Measurements from ENCODE around the gene LRP10. TPM values are rescaled to one million over a fixed set of nuclear protein-coding genes. Genes with fewer than 3 reads are reported as not detected.

The LRP10 gene
- total RNA-seq, 2 donors from 2014 or later = 124 to 150 TPM

DNA sequence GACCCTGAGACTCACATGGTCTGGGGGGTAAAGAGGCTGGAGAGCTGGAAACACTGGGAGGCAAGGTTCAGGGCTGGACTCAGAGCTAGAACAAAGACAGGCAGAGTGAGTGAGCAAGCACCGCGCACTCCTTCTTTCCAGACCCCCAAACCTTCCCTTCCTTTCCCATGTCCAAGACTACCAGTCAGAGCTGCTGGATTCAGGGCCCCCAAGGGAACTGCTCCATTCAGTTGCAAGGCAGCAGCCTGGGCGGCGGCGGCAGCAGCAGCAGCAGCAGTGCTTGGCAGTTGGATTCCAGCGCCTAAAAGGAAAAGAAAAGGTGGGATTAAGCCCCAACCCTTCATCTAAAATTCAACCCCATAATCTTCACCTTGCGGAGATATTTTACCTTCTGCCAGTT is 30.3 kb downstream of the LRP10 start:
- Histone ChIP-seq H3K27me3 (replicated peaks; ENCODE audit: insufficient read depth) (no peaks in the 10 kb centered on the region), H3K27ac (no peak overlapping the region), H3K4me3 (no peak overlapping the region), H3K36me3 (peaks cover 18 to 34% of the 10 kb centered on the region in 2 donors), H3K9me3 (no peaks in the 10 kb centered on the region), H3K4me1 (replicated peaks) (peaks cover 9% of the 10 kb centered on the region)
- TF ChIP-seq POLR2A (IDR thresholded peaks at IDR 0.05) (no peak), POLR2AphosphoS5 (IDR thresholded peaks at IDR 0.05) (no peak)
- TF ChIP-seq, protein P1, sequence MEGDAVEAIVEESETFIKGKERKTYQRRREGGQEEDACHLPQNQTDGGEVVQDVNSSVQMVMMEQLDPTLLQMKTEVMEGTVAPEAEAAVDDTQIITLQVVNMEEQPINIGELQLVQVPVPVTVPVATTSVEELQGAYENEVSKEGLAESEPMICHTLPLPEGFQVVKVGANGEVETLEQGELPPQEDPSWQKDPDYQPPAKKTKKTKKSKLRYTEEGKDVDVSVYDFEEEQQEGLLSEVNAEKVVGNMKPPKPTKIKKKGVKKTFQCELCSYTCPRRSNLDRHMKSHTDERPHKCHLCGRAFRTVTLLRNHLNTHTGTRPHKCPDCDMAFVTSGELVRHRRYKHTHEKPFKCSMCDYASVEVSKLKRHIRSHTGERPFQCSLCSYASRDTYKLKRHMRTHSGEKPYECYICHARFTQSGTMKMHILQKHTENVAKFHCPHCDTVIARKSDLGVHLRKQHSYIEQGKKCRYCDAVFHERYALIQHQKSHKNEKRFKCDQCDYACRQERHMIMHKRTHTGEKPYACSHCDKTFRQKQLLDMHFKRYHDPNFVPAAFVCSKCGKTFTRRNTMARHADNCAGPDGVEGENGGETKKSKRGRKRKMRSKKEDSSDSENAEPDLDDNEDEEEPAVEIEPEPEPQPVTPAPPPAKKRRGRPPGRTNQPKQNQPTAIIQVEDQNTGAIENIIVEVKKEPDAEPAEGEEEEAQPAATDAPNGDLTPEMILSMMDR (IDR thresholded peaks at IDR 0.05) = no peak
- no peak for DNase-seq (ENCODE audit: low spot score)
- 93% methylated on average over 7 of the region's 7 CpGs for WGBS
- intact Hi-C loops (cut with DNase I) = no loop called here

DNA sequence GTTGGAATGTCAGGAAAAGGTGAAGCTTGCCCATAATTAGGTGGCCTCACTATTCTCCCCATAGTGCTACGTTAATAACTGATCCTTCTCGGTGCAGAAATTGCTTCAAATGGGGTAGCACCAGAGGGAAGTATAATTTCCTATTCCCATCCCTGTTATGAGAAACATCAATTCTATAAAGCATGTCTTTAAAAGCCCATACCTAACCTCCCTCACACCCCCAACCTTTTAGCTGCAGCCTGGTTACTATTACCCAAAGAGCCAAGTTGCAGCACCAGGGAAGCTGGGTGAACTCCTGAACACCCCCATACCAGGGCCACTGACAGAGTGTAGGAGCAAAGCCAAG is 32.2 kb downstream of the LRP10 start:
- Histone ChIP-seq H3K4me3 (no peak overlapping the region), H3K4me1 (replicated peaks) (peaks cover 9% of the 10 kb centered on the region), H3K36me3 (peaks cover 18 to 34% of the 10 kb centered on the region in 2 donors), H3K27me3 (replicated peaks; ENCODE audit: insufficient read depth) (no peaks in the 10 kb centered on the region), H3K27ac (peak overlapping the region; percentile 4 to 66), H3K9me3 (no peaks in the 10 kb centered on the region)
- no peak for DNase-seq (ENCODE audit: low spot score)
- intact Hi-C loops (cut with DNase I) = no loop called here
- no peak for TF ChIP-seq POLR2AphosphoS5 (IDR thresholded peaks at IDR 0.05)
- TF ChIP-seq, protein P1 (IDR thresholded peaks at IDR 0.05) = no peak
- TF ChIP-seq POLR2A (IDR thresholded peaks at IDR 0.05) = no peak
- 73% methylated on average over 2 of the region's 2 CpGs for WGBS

DNA sequence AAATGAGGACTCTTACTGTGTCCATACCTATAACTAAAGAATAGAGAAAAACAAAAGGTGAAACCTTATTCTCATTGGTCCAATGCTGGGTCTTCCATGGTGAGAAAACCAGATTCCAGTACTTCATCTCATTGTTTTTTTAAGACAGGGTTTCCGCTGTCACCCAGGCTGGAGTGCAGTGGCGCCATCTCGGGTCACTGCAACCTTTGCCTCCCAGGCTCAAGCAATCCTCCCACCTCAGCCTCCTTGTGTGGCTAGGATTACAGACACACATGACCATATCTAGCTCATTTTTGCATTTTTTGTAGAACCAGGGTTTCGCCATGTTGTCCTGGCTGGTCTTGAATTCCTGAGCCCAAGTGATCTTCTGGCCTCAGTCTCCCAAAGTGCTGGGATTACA is 34.1 kb downstream of the LRP10 start:
- Histone ChIP-seq H3K27ac (peak overlapping the region in 1 of 2 donors; percentile 17), H3K4me1 (replicated peaks) (peaks cover 9% of the 10 kb centered on the region), H3K36me3 (peaks cover 18 to 34% of the 10 kb centered on the region in 2 donors), H3K4me3 (no peak overlapping the region), H3K9me3 (no peaks in the 10 kb centered on the region), H3K27me3 (replicated peaks; ENCODE audit: insufficient read depth) (no peaks in the 10 kb centered on the region)
- intact Hi-C loops (cut with DNase I) = no loop called here
- no peak for TF ChIP-seq POLR2A (IDR thresholded peaks at IDR 0.05)
- no peak for TF ChIP-seq POLR2AphosphoS5 (IDR thresholded peaks at IDR 0.05)
- TF ChIP-seq, protein P1 (IDR thresholded peaks at IDR 0.05) = no peak
- 91% methylated on average over 4 of the region's 4 CpGs for WGBS
- no peak for DNase-seq (ENCODE audit: low spot score)

DNA sequence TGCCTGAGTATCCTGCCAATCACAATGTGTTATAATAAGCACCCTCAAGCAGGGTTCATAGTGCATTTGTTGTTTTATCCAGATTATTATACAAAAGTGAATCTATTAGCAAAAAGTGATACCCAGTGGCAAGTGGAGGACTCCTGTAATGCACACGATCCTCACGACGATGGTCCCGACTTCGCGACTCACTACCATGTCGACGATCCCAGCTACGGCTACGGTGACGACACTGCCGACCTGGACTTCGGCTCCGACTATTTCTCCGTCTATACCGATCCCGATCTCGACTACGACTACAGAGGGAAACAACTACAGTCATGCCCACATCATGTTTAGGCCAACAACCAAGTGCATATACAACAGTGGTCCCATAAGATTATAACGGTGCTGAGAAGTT is 34.5 kb downstream of the LRP10 start:
- peaks cover 9% of the 10 kb centered on the region for H3K4me1 ChIP-seq (replicated peaks)
- peaks cover 15 to 31% of the 10 kb centered on the region in 2 donors for H3K36me3 ChIP-seq
- intact Hi-C loops (cut with DNase I) = no loop called here
- WGBS = 95% methylated on average over 20 of the region's 20 CpGs
- H3K27ac ChIP-seq = no peak overlapping the region
- H3K4me3 ChIP-seq = no peak overlapping the region
- no peaks in the 10 kb centered on the region for H3K27me3 ChIP-seq (replicated peaks; ENCODE audit: insufficient read depth)
- TF ChIP-seq POLR2AphosphoS5 (IDR thresholded peaks at IDR 0.05) (no peak), POLR2A (IDR thresholded peaks at IDR 0.05) (no peak)
- TF ChIP-seq, protein P1 (IDR thresholded peaks at IDR 0.05) = no peak
- no peaks in the 10 kb centered on the region for H3K9me3 ChIP-seq
- DNase-seq (ENCODE audit: low spot score) = no peak

DNA sequence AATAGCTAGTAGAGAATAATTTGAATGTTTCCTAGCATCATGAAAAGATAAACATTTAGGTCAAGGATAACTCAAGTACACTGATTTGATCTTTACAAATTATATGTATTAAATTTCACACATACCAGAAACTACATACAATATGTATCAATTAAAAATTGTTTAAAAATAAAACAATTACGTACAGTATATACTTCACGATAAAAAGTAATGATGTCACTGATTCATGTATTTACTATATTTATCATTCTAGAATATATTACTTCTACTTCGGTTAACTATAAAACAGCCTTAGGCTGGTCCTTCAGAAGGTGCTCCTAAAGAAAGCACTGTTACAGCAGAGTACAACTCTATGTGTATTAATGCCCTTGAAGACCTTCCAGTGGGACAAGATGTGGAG is 35.9 kb downstream of the LRP10 start:
- intact Hi-C loops (cut with DNase I) = no loop called here
- no peaks in the 10 kb centered on the region for H3K9me3 ChIP-seq
- TF ChIP-seq POLR2AphosphoS5 (IDR thresholded peaks at IDR 0.05) (no peak), POLR2A (IDR thresholded peaks at IDR 0.05) (no peak)
- TF ChIP-seq, protein P1 (IDR thresholded peaks at IDR 0.05) = no peak
- H3K4me1 ChIP-seq (replicated peaks) = peaks cover 9% of the 10 kb centered on the region
- peaks cover 5 to 21% of the 10 kb centered on the region in 2 donors for H3K36me3 ChIP-seq
- 89% methylated on average over 3 of the region's 3 CpGs for WGBS
- DNase-seq (ENCODE audit: low spot score) = no peak
- H3K4me3 ChIP-seq = no peak overlapping the region
- H3K27ac ChIP-seq = no peak overlapping the region
- no peaks in the 10 kb centered on the region for H3K27me3 ChIP-seq (replicated peaks; ENCODE audit: insufficient read depth)

All from prostate gland (tissue), 2 donors.